ENCODE results near the gene RPTOR. TPM values are rescaled to one million over a fixed set of nuclear protein-coding genes. Genes with fewer than 3 reads are reported as not detected.

RPTOR gene
- total and polyA plus RNA-seq, 2 donors (not counting 3 experiments of a cell fraction or from before 2014, with no cell fraction given): 10.7 to 41.8 TPM

GRCh38 chr17:80569924-80570323, 25.3 kb downstream of the RPTOR start:
- Histone ChIP-seq H3K36me3 (ENCODE audit: control insufficient read depth in 2 of 2, extremely low read depth in 1 of 2, insufficient read depth in 2 of 2, low read length in 2 of 2) (no peaks in the 10 kb centered on the region), H3K4me3 (replicated peaks in 1 of 3; ENCODE audit: insufficient read depth in 1 of 3, low read depth in 1 of 3, low read length in 3 of 3) (no peak overlapping the region), H3K9ac (replicated peaks; ENCODE audit: extremely low read depth, insufficient read depth, low read length) (no peak overlapping the region), H2AFZ (ENCODE audit: low read depth, low read length) (no peak overlapping the region), H3K9me1 (replicated peaks; ENCODE audit: control insufficient read depth, extremely low read depth, insufficient read depth, low read length) (no peaks in the 10 kb centered on the region), H3K9me3 (replicated peaks; ENCODE audit: control insufficient read depth, insufficient read depth, low read length) (no peaks in the 10 kb centered on the region), H4K20me1 (replicated peaks; ENCODE audit: control insufficient read depth, extremely low read depth, insufficient read depth, low read length) (no peaks in the 10 kb centered on the region), H3K4me1 (ENCODE audit: control insufficient read depth, extremely low read depth, insufficient read depth, low read length) (no peaks in the 10 kb centered on the region), H3K27me3 (ENCODE audit: control insufficient read depth in 2 of 2, insufficient read depth in 2 of 2, low read length in 2 of 2) (no peaks in the 10 kb centered on the region), H3K27ac (ENCODE audit: insufficient read depth, low read depth, low read length) (no peak overlapping the region), H3K79me2 (ENCODE audit: control insufficient read depth, insufficient read depth, low read length) (peaks cover 50% of the 10 kb centered on the region), H3K4me2 (ENCODE audit: insufficient read depth, low read length) (no peak overlapping the region)
- ChIA-PET POLR2A (no interaction called here), CTCF (no interaction called here)
- DNase-seq (ENCODE audit: low read depth, low spot score) (no peak), FAIRE-seq (no peak)
- dilution Hi-C loops (cut with MboI; ENCODE audit: extremely low pct_ligation_motif_present, low sequenced_read_pairs) (no loop called here), intact Hi-C loops (cut with micrococcal nuclease) (loop anchor here (10.0 kb wide), 1 partner anchor 295 kb away; no protein-coding TSS in a partner anchor)
- no TSS peak for BruUV-seq (replicated peaks)
- TF ChIP-seq EZH2 (IDR thresholded peaks at IDR 0.05; ENCODE audit: borderline replicate concordance, low read depth, low read length, severe bottlenecking) (no peak), POLR2AphosphoS5 (IDR thresholded peaks at IDR 0.05; ENCODE audit: insufficient read depth, low read depth, low read length) (no peak), GATA2 (IDR thresholded peaks at IDR 0.05; ENCODE audit: insufficient read depth, insufficient read length, low read depth, low read length) (no peak), JUN (IDR thresholded peaks at IDR 0.05; ENCODE audit: borderline replicate concordance, insufficient read depth, insufficient read length, low read depth) (no peak), CTCF (IDR thresholded peaks at IDR 0.05; ENCODE audit: extremely low read depth in 1 of 2, insufficient read depth in 1 of 2, low read depth in 1 of 2, low read length in 2 of 2) (no peak), FOS (IDR thresholded peaks at IDR 0.05; ENCODE audit: borderline replicate concordance, insufficient read depth, low read length) (no peak), MYC (IDR thresholded peaks at IDR 0.05; ENCODE audit: low read depth, low read length) (no peak)
- TF ChIP-seq, protein P1, sequence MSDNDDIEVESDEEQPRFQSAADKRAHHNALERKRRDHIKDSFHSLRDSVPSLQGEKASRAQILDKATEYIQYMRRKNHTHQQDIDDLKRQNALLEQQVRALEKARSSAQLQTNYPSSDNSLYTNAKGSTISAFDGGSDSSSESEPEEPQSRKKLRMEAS (IDR thresholded peaks at IDR 0.05; ENCODE audit: insufficient read depth, insufficient read length): no peak

Measured in endothelial cell of umbilical vein (primary cell).